Islet precursor cell (in vitro differentiated cells): ENCODE measurements around the gene DDX28.
"Not testable (repeated sequence)": the region's sequence is repeated elsewhere in the genome, so short reads cannot be mapped to it uniquely, and the experiment has no call there.

Source experiments
- DNase-seq: peaks from one replicate; pipeline ENCODE4 v3.0.0-alpha.2; 2018

DDX28 gene

DNA sequence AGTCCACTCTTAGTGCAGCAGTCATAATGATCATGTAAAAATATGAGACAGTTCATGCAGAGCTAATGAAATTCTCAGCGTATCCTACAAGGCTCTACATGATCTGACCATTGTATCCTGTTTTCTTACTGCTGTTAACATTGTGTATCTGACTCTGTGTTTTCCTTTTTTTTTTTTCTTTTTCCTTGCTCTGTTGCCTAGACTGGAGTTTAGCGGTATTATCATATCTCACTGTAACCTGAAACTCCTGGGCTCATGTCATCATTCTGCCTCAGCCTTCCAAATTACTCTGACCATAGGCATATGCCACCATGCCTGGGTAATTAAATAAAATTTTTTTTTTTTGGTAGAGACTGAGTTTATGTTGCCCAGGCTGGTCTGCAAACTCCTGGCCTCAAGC, 12.2 kb upstream of the DDX28 start:
- no peak for DNase-seq

GRCh38 chr16:68033101-68033500, 10.1 kb upstream of the DDX28 start:
- DNase-seq: no peak

- no peak for DNase-seq
Observed at GRCh38 chr16:68031951-68032350, 8.9 kb upstream of the DDX28 start.

DNA sequence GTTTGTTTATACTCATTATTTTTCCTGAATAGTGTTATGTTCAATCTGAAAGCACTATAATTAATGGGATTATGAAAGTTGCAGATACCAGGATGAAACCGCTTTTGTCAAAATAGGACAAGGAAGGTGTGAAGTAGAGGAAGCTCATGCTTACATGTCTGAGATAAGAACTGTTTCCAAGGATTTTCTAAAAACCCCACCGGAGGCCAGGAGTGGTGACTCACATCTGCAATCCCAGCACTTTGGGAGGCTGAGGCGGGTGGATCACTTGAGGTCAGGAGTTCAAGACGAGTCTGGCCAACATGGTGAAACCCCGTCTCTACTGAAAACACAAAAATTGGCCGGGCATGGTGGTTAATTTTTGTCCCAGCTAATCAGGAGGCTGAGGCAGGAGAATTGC, 7.1 kb upstream of the DDX28 start:
- DNase-seq: not testable (repeated sequence)

- no peak for DNase-seq
Observed at GRCh38 chr16:68028996-68029395, 6.0 kb upstream of the DDX28 start.

DNA sequence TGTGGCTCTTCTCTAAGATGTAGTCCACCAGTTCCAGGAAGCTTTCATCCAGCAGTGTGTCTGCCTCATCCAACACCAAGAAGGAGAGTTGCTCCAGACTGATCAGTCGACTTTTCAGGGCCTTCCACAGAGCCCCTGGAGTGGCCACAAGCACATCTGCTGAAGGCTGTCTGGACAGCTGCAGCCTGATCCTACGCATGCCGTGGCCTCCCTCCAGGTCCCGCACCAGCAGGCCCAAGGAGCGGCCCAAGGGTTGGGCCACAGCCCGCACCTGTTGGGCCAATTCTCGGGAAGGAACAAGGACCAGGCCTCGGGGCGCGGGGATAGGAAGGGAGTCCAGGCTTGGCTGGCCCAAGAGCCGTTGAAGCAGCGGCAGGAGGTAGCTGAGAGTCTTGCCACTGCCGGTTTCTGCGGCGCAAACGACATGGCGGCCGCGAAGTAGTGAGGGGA, 729 bp downstream of the DDX28 start:
- DNase-seq: no peak

- DNase-seq: no peak
Observed at GRCh38 chr16:68021490-68021889, 1.5 kb downstream of the DDX28 start.

DNA sequence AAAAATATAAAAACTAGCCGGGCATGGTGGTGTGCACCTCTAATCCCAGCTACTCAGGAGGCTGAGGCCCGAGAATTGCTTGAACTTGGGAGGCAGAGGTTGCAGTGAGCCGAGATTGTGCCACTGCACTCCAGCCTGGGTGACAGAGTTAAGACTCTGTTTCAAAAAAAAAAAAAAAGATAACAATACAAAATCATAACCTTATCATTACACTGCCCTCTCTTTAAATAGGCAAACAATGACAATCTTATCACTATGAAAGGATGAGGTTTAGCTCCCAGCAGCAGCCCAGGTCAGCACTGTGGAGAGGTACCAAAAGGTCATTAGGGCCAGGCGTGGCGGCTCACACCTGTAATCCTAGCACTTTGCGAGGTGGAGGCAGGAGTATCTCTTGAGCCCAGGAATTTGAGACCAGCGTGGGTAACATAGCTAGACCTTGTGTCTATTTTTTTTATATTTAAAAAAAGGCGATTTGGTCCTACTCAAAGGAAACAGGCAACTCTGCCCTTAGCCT, 3.8 kb downstream of the DDX28 start:
- DNase-seq: no peak

DNA sequence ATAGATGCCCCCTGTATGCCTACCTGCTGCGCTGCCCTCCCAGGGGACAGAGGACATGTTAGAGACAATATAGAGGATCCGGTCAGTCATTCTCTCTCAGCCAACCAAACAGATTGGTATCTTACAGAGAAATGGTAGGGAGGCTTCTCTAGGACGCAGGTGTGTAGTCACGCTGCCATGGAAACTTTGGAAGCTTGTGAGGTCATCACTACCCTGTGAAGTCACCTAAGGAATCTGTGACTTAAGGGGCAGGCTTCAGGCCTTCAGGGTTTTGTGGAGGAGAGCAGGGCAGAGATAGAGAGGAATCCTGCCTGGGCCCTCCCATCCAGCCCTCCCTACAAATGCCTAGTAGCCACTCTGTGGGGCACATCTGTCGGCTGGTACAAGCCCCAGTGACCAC, 7.4 kb downstream of the DDX28 start, which contains the start of gene DPEP2NB:
TSS of gene DPEP2NB (minus strand) at position 231 of the 400 bp plus-strand sequence. CDS start at position 90, 141 bp downstream.
- no peak for DNase-seq

GRCh38 chr16:68013440-68013839, 9.6 kb downstream of the DDX28 start:
- DNase-seq: no peak

DNA sequence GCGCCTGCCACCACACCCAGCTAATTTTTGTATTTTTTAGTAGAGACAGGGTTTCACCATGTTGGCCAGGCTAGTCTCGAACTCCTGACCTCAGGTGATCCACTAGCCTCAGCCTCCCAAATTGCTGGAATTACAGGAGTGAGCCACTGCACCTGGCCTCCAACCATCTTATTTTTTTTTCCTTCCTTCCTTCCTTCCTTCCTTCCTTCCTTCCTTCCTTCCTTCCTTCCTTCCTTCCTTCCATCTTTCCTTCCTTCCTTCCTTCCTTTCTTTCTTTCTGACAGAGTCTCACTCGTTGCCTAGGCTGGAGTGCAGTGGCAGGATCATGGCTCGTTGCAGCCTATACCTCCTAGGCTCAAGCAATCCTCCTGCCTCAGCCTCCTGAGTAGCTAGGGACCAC, 13.2 kb downstream of the DDX28 start:
- not testable (repeated sequence) for DNase-seq

GRCh38 chr16:68009157-68009735, 13.8 kb downstream of the DDX28 start:
- no peak for DNase-seq

DNA sequence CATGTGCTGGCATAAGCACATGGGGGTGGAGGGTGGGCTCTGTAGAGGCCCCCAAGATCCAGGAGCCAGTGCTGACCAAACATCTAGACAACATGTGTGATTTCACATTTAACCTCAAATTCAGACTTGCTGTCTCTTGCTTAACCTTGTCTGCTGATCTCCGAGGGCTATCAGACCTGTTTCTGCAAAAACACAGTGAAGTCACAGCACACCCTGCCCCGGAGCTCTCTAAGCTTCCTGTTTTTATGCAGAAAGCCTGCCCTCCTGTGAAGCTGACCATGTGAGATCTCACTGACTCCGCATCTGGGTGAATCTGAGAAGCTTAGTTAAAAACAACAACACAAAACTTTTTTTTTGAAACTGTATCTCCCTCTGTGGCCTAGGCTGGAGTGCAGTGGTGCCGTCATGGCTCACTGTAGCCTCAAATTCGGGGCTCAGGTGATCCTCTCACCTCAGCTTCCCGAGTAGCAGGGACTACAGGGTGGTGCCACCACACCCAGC, 17.2 kb downstream of the DDX28 start:
- peak; percentile 75 for DNase-seq

- DNase-seq: no peak
Observed at GRCh38 chr16:68005211-68005610, 17.8 kb downstream of the DDX28 start.

- no peak for DNase-seq
Observed at GRCh38 chr16:68003031-68003430, 20.0 kb downstream of the DDX28 start.

DNA sequence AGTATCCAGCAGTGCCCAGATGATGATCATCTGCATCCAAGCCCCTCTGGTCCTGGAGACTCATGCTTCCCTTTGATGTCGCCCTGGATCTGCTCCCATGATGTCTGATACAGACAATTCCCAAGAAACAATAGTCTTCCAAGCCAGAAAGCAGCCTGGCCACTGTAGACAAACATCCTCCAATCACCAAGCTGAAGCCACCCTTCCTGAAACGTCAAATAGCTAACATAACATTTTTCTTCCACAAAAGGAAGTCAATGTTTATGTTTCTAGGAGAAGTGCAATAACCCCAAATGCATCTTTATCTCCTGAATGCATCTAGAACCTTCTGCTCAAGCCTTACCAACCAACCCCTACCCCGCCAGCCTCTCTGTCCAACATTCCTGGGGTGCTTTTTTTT, 22.6 kb downstream of the DDX28 start:
- no peak for DNase-seq

DNA sequence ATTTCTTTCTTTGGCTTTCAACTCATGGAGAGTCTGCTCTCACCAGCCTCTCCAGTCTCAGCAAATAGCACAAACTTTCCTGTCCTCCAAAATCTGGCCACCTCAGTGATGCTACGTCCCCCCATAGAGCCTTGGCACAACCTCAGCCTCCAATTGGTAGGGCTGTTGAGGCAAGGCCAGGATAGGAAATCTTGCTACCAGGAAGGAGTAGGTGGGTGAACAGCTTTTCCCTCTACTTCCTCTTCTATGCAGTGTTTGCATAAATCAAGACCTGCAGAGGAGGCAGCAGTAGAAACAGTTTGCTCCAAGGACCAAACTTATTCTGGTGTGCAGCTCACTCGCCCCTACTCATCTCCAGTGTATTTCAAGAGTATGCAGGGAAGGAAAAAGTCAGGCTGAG, 23.0 kb downstream of the DDX28 start:
- no peak for DNase-seq

- not testable (repeated sequence) for DNase-seq
Observed at GRCh38 chr16:67998779-67999688, 24.0 kb downstream of the DDX28 start, which contains the start of gene DPEP2. DPEP2 (minus strand) TSS chr16:67999484; CDS start chr16:67993212, 6,272 bp downstream.

DNA sequence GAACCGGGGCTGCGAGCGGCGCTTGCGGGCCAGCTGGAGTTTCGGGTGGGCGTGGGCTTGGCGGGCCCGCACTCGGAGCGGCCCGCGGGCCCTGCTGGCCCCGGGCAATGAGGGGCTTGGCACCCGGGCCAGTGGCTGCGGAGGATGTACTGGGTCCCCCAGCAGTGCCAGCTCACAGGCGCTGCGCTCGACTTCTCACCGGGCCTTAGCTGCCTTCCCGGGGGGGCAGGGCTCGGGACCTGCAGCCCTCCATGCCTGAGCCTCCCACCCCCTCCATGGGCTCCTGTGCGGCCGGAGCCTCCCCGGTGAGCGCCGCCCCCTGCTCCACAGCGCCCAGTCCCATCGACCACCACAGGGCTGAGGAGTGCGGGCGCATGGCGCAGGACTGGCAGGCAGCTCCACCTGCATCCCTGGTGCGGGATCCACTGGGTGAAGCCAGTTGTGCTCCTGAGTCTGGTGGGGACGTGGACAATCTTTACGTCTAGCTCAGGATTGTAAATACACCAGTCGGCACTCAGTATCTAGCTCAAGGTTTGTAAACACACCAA, 24.7 kb downstream of the DDX28 start:
- DNase-seq: not testable (repeated sequence)

DNA sequence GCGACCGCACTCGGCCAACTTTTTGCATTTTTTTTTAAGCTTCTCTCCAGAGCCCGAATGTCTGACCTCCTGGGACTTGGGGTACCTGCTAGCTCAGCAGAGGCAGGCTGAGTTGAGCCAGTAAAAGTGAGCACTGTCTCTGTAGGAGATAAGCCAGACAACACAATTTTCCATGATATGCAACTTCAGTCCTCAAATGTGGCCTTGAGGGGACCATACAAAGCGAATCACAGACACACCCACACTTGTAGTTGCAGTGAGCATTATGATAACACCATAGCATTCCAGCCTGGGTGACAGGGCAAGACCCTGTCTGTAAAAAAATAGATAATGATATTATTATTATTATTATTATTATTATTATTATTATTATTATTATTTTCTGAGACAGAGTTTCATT, 26.4 kb downstream of the DDX28 start:
- no peak for DNase-seq

DNA sequence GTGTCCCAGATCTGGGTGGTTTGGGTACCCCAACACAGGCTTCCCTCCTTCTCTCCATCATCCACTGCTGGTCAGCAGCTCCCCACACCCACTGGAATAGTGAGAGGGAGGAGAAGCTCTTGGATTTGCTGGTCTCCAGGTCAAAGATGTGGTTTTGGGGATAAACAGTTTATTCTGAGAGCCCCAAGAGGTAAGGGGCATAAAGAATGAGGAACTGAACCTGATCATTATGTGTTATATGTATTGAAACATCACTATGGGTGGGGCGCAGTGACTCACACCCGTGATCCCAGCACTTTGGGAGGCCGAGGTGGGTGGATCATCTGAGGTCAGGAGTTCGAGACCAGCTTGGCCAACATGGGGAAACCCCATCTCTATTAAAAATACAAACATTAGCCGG, 27.6 kb downstream of the DDX28 start:
- DNase-seq: no peak

DNA sequence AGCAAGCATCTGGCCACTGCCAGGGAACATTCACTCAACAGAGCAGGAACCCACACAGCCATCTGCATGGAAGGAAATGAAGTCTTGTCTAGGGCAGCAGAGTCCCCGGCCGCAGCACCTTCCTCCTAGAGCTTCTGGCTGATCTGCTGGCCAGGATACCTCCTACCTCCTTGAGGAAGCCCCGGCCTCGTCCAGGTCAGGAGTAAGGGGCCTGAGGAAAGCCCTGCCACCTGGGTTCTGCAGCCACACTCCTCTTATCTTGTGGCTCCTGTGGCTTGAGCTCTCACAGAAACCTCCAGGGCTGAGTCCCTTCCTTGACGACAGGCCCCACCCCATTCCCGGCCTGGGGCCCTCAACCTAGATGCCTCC, 29.0 kb downstream of the DDX28 start:
- not testable (repeated sequence) for DNase-seq
